Activated CD4-positive, alpha-beta T cell treated with anti-CD3 and anti-CD28 coated beads for 1 hour (primary cell): ENCODE measurements around the gene CYSLTR2.
"Not testable (repeated sequence)": the region's sequence is repeated elsewhere in the genome, so short reads cannot be mapped to it uniquely, and the experiment has no call there.

Source experiments
- DNase-seq: peaks from one replicate; pipeline ENCODE4 v3.0.0-alpha.2; 2020

CYSLTR2 gene

GRCh38 chr13:48646791-48647190, 6.9 kb upstream of the CYSLTR2 start:
- no peak for DNase-seq

- no peak for DNase-seq
These were observed 6.1 kb upstream of the CYSLTR2 start for GRCh38 chr13:48647625-48648024.

- no peak for DNase-seq
These were observed 5.3 kb upstream of the CYSLTR2 start for GRCh38 chr13:48648446-48648845.

GRCh38 chr13:48652851-48653471, 768 bp upstream of the CYSLTR2 start:
- DNase-seq, result no peak

- no peak for DNase-seq
These were observed 782 bp downstream of the CYSLTR2 start for GRCh38 chr13:48654511-48654910.

GRCh38 chr13:48655291-48655690, 1.6 kb downstream of the CYSLTR2 start:
- no peak for DNase-seq

- no peak for DNase-seq
These were observed 2.9 kb downstream of the CYSLTR2 start for GRCh38 chr13:48656608-48657007.

GRCh38 chr13:48660361-48661076, 6.8 kb downstream of the CYSLTR2 start:
- no peak for DNase-seq

- no peak for DNase-seq
These were observed 7.4 kb downstream of the CYSLTR2 start for GRCh38 chr13:48661107-48661506.

GRCh38 chr13:48662226-48662625, 8.5 kb downstream of the CYSLTR2 start:
- no peak for DNase-seq

GRCh38 chr13:48667136-48667535, 13.4 kb downstream of the CYSLTR2 start:
- no peak for DNase-seq

GRCh38 chr13:48671421-48671820, 17.7 kb downstream of the CYSLTR2 start:
- DNase-seq, result not testable (repeated sequence)

GRCh38 chr13:48675247-48675646, 21.5 kb downstream of the CYSLTR2 start:
- no peak for DNase-seq

- no peak for DNase-seq
These were observed 24.6 kb downstream of the CYSLTR2 start for GRCh38 chr13:48678316-48678715.

- DNase-seq, result no peak
These were observed 26.4 kb downstream of the CYSLTR2 start for GRCh38 chr13:48679941-48680680.

GRCh38 chr13:48680756-48681392, 27.1 kb downstream of the CYSLTR2 start:
- DNase-seq, result no peak

- DNase-seq, result no peak
These were observed 28.2 kb downstream of the CYSLTR2 start for GRCh38 chr13:48681905-48682304.

GRCh38 chr13:48682436-48682835, 28.7 kb downstream of the CYSLTR2 start:
- DNase-seq, result no peak

GRCh38 chr13:48686636-48687210, 33.0 kb downstream of the CYSLTR2 start:
- DNase-seq, result no peak

GRCh38 chr13:48687249-48687648, 33.5 kb downstream of the CYSLTR2 start:
- no peak for DNase-seq

- no peak for DNase-seq
These were observed 40.3 kb downstream of the CYSLTR2 start for GRCh38 chr13:48693998-48694397.

GRCh38 chr13:48695776-48696175, 42.0 kb downstream of the CYSLTR2 start:
- DNase-seq, result no peak

- not testable (repeated sequence) for DNase-seq
These were observed 42.9 kb downstream of the CYSLTR2 start for GRCh38 chr13:48696676-48697075.
